Stimulated activated CD4-positive, alpha-beta T cell treated with anti-CD3 and anti-CD28 coated beads, TNF-alpha, amount 100 ng/mL, for 48 hours (primary cell): Measurements from ENCODE around the gene HNRNPC.
"Not testable (repeated sequence)": the region's sequence is repeated elsewhere in the genome, so short reads cannot be mapped to it uniquely, and the experiment has no call there.

Source experiments
- DNase-seq, 3 donors: peaks; one replicate each; pipeline ENCODE4 v3.0.0-alpha.2; 2020; ENCODE audit warnings: low read depth in 3 of 3

Gene HNRNPC

GRCh38 chr14:21244544-21244943 lies 24.7 kb downstream of the HNRNPC start:
- DNase-seq: no peak

- DNase-seq: no peak
These were observed 27.9 kb downstream of the HNRNPC start for GRCh38 chr14:21241218-21241819.

- no peak for DNase-seq
These were observed 28.8 kb downstream of the HNRNPC start for GRCh38 chr14:21240417-21240816.

GRCh38 chr14:21238823-21239518 lies 30.3 kb downstream of the HNRNPC start:
- no peak for DNase-seq

- no peak for DNase-seq
These were observed 32.1 kb downstream of the HNRNPC start for GRCh38 chr14:21236948-21237797.

- no peak for DNase-seq
These were observed 35.1 kb downstream of the HNRNPC start for GRCh38 chr14:21234112-21234511.

- no peak for DNase-seq
These were observed 35.7 kb downstream of the HNRNPC start for GRCh38 chr14:21233457-21234076.

- no peak for DNase-seq
These were observed 38.1 kb downstream of the HNRNPC start for GRCh38 chr14:21231020-21231652.

- no peak for DNase-seq
These were observed 39.4 kb downstream of the HNRNPC start for GRCh38 chr14:21229821-21230220.

- no peak for DNase-seq
These were observed 41.3 kb downstream of the HNRNPC start for GRCh38 chr14:21227981-21228380.

GRCh38 chr14:21227150-21227549 lies 42.1 kb downstream of the HNRNPC start:
- DNase-seq: no peak

GRCh38 chr14:21226467-21226866 lies 42.8 kb downstream of the HNRNPC start:
- DNase-seq: no peak

- DNase-seq: not testable (repeated sequence)
These were observed 44.1 kb downstream of the HNRNPC start for GRCh38 chr14:21225164-21225563.

- DNase-seq: no peak
These were observed 48.3 kb downstream of the HNRNPC start for GRCh38 chr14:21220874-21221477.

- no peak for DNase-seq
These were observed 49.6 kb downstream of the HNRNPC start for GRCh38 chr14:21219561-21220111.

GRCh38 chr14:21219120-21219519 lies 50.1 kb downstream of the HNRNPC start:
- DNase-seq: no peak

- no peak for DNase-seq
These were observed 53.4 kb downstream of the HNRNPC start for GRCh38 chr14:21215879-21216251.

- DNase-seq: no peak
These were observed 53.9 kb downstream of the HNRNPC start for GRCh38 chr14:21215130-21215878.

GRCh38 chr14:21213652-21214051 lies 55.6 kb downstream of the HNRNPC start:
- DNase-seq: no peak

GRCh38 chr14:21212824-21213223 lies 56.4 kb downstream of the HNRNPC start:
- not testable (repeated sequence) for DNase-seq
